GM19239 (cell line): ENCODE data around the gene SARM1.

ENCODE experiments used
- DNase-seq: peaks from one replicate; pipeline ENCODE4 v3.0.0; 2011; ENCODE audit warnings: low spot score; ENCODE audit not compliant: insufficient read length
- FAIRE-seq: peaks from 2 replicates; lab custom pipeline; 2011; peaks lifted over from hg19 to GRCh38; lab: Jason Lieb, UNC

SARM1 gene

GRCh38 chr17:28367641-28368305, 3.7 kb upstream of the SARM1 start:
- FAIRE-seq: no peak
- DNase-seq: no peak

- FAIRE-seq (no peak), DNase-seq (no peak)
These were observed 3.1 kb upstream of the SARM1 start for GRCh38 chr17:28368306-28368831.

GRCh38 chr17:28368915-28369683, 2.4 kb upstream of the SARM1 start:
- DNase-seq (no peak), FAIRE-seq (no peak)

- DNase-seq: no peak
- no peak for FAIRE-seq
These were observed 1.8 kb upstream of the SARM1 start for GRCh38 chr17:28369684-28370034.

- DNase-seq (no peak), FAIRE-seq (no peak)
These were observed 1.3 kb upstream of the SARM1 start, which contains the start of gene VTN for GRCh38 chr17:28370035-28370743. Gene VTN, minus strand, starts transcription at chr17:28370307. Its CDS starts 104 bp downstream, at chr17:28370203.

DNA sequence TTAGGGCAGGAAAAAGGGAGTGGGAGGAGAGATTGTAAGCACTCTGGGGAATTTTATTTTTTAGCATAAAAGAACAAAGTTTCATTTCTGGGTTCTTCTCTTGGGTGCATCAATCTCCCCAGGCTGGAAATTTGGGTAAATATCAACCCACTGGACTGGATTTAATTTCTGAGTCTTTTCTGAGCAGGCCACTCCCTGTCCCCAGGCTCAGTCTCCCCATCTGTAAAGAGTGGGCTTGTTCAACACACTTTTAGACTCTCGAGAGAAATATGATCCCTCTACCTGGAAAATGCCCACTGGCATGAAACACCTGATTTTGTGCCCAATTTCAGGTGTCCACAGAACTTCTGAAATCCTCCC, 770 bp upstream of the SARM1 start:
- no peak for FAIRE-seq

DNA sequence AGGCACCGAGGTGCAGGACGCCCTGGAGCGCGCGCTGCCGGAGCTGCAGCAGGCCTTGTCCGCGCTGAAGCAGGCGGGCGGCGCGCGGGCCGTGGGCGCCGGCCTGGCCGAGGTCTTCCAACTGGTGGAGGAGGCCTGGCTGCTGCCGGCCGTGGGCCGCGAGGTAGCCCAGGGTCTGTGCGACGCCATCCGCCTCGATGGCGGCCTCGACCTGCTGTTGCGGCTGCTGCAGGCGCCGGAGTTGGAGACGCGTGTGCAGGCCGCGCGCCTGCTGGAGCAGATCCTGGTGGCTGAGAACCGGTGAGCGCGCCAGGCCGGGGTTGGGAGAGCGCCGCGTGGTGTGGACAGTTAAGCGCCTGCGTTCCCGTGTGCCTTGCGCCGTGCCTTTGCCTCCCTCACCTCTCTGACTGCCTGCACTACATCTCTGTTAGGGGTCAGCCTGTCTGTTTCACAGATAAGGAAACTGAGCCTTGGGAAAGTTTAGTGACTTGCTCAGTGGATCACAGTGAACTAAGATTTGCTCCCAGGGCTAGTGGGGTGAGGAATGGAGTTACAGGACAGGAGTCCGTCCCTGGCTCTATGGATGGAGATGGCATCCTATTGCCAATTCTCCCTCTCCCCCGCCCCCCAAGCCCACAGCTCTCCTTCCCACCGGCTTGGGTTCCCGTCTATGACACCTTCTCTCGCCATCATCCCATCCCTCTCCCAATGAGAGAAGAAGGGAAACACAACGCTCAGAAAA, 880 bp downstream of the SARM1 start:
- DNase-seq (no peak), FAIRE-seq (no peak)

More for the DNA sequence above, 770 bp upstream of the SARM1 start:
- no peak for DNase-seq

GRCh38 chr17:28372945-28373274, 1.4 kb downstream of the SARM1 start:
- DNase-seq (no peak), FAIRE-seq (no peak)

- DNase-seq (no peak), FAIRE-seq (no peak)
These were observed 8.6 kb downstream of the SARM1 start for GRCh38 chr17:28379814-28380801.

GRCh38 chr17:28381141-28381825, 9.8 kb downstream of the SARM1 start:
- no peak for DNase-seq
- no peak for FAIRE-seq

DNA sequence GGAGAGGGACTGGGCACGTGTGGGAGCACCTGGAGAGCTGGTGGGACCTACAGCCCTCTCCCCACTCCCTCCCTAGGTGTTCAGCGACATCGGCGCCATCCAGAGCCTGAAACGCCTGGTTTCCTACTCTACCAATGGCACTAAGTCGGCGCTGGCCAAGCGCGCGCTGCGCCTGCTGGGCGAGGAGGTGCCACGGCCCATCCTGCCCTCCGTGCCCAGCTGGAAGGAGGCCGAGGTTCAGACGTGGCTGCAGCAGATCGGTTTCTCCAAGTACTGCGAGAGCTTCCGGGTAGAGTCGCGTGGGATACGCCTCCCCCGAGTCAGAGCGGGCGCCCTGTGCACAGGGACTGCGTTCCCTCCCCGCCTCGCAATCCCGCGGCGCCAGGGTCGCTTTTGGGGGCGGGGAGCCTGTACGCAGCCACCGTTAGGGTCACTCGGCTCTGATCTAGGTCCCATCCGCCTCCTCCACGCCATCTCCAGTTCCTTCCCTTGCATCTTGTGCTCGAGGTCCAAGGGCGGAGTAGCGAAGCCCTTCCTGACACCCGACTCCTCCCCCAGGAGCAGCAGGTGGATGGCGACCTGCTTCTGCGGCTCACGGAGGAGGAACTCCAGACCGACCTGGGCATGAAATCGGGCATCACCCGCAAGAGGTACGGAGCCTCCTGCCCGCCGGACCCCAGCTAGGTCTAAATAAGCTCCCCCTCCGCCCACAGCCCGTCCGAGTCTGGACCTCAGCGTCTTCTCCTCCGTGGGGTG, 13.0 kb downstream of the SARM1 start:
- DNase-seq (peak; percentile 76), FAIRE-seq (peak; percentile 79)

DNA sequence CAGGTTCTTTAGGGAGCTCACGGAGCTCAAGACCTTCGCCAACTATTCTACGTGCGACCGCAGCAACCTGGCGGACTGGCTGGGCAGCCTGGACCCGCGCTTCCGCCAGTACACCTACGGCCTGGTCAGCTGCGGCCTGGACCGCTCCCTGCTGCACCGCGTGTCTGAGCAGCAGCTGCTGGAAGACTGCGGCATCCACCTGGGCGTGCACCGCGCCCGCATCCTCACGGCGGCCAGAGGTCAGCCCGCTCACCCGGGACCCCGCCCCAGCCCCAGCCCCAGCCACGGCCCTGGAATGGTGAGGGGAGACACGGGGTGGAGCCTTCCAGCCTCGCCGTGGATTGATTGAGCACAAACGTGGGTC, 13.5 kb downstream of the SARM1 start:
- DNase-seq (no peak), FAIRE-seq (no peak)

GRCh38 chr17:28385406-28385805, 13.9 kb downstream of the SARM1 start:
- DNase-seq: no peak
- no peak for FAIRE-seq

DNA sequence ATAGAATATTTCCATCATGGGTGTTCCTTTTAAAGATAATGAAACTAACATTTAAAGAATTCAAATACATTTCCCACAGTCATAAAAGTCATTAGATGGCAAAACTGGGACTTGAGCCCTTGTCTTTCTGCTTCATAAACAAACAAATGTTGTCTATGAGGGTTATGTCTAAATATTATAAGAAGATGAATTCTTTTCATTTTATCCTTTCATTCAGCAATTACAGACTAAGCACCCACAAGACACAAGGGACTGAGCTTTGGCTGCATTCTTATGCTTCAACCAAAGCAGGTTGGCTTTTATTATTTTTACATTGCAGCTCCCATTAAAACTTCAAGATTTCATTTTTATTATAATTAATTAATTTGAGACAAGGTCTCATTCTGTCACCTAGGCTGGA, 14.9 kb downstream of the SARM1 start:
- DNase-seq: no peak
- no peak for FAIRE-seq

DNA sequence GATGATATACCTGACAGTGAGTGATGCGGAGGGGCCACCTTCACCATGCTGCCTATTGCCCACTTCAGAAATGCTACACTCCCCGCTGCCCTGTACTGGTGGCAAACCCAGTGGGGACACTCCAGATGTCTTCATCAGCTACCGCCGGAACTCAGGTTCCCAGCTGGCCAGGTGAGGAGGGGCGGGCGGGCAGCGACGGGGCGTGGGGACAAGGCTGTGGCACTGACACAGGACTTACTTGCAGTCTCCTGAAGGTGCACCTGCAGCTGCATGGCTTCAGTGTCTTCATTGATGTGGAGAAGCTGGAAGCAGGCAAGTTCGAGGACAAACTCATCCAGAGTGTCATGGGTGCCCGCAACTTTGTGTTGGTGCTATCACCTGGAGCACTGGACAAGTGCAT, 16.6 kb downstream of the SARM1 start:
- no peak for DNase-seq
- FAIRE-seq: no peak

- DNase-seq (no peak), FAIRE-seq (no peak)
These were observed 18.6 kb downstream of the SARM1 start for GRCh38 chr17:28390141-28390540.

DNA sequence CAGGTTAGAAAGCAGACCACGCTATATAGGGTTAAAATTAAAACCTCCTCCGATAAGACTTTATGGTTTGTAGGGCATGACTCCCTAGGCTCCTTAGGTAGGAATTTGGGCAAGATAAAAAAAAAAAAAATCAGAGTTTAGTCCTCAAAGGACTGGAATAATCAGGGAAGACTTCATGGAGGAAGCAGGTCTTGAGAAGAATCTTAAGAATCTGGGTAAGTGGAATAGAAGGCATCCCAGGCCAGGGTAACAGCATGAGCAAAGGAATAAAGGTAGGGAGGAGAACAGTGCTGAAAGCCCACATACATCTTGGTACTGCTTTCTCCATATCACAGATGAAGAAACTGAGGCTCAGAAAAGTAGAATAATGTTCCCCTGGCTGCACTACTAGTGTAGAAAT, 19.1 kb downstream of the SARM1 start:
- no peak for FAIRE-seq
- no peak for DNase-seq

GRCh38 chr17:28390984-28391383, 19.5 kb downstream of the SARM1 start:
- FAIRE-seq (no peak), DNase-seq (no peak)
